Inflammatory macrophage treated with lipopolysaccharide for 1 hour (primary cell): Measurements from ENCODE around the gene PRDM16.
A peak's percentile ranks its signal among the peaks of the same experiment; 100 is the strongest.

Experiments used
- DNase-seq, 2 donors: peaks; one replicate each; pipeline ENCODE4 v3.0.0-alpha.2; 2020 to 2022

The PRDM16 gene

GRCh38 chr1:3190256-3191041 is 121.4 kb downstream of the PRDM16 start:
- DNase-seq: no peak

- peak in 1 of 2 donors; percentile 4 for DNase-seq
Observed at GRCh38 chr1:3192361-3192760, 123.4 kb downstream of the PRDM16 start.

GRCh38 chr1:3192825-3193224 is 123.8 kb downstream of the PRDM16 start:
- no peak for DNase-seq

GRCh38 chr1:3193811-3194210 is 124.8 kb downstream of the PRDM16 start:
- DNase-seq: no peak

GRCh38 chr1:3194760-3195479 is 125.9 kb downstream of the PRDM16 start:
- DNase-seq: no peak

- DNase-seq: no peak
Observed at GRCh38 chr1:3195480-3195815, 126.4 kb downstream of the PRDM16 start.

- DNase-seq: no peak
Observed at GRCh38 chr1:3195966-3196515, 127.0 kb downstream of the PRDM16 start.

GRCh38 chr1:3196577-3197245 is 127.7 kb downstream of the PRDM16 start:
- no peak for DNase-seq

GRCh38 chr1:3197781-3198316 is 128.8 kb downstream of the PRDM16 start:
- DNase-seq: no peak

GRCh38 chr1:3198371-3199271 is 129.6 kb downstream of the PRDM16 start:
- no peak for DNase-seq

GRCh38 chr1:3204725-3205124 is 135.7 kb downstream of the PRDM16 start:
- DNase-seq: no peak

GRCh38 chr1:3205815-3206214 is 136.8 kb downstream of the PRDM16 start:
- DNase-seq: no peak

GRCh38 chr1:3206696-3207095 is 137.7 kb downstream of the PRDM16 start:
- DNase-seq: no peak

- DNase-seq: no peak
Observed at GRCh38 chr1:3207217-3207848, 138.3 kb downstream of the PRDM16 start.

- DNase-seq: no peak
Observed at GRCh38 chr1:3208819-3209200, 139.8 kb downstream of the PRDM16 start.

GRCh38 chr1:3209201-3209600 is 140.2 kb downstream of the PRDM16 start:
- DNase-seq: no peak

GRCh38 chr1:3211582-3212375 is 142.8 kb downstream of the PRDM16 start:
- DNase-seq: no peak

- peak; percentile 10 to 18 for DNase-seq
Observed at GRCh38 chr1:3212453-3213355, 143.7 kb downstream of the PRDM16 start.

GRCh38 chr1:3213730-3214129 is 144.7 kb downstream of the PRDM16 start:
- DNase-seq: no peak
